GM19395 (cell line): ENCODE results near the gene SMG1.
"Not testable (repeated sequence)": the region's sequence is repeated elsewhere in the genome, so short reads cannot be mapped to it uniquely, and the experiment has no call there.

ENCODE experiments used
- ATAC-seq: cut with Tn5 transposase; IDR thresholded peaks from one replicate; pipeline ENCODE4 v1.9.1; 2021; ENCODE audit warnings: mild to moderate bottlenecking, moderate library complexity; ENCODE audit not compliant: unreplicated experiment

Gene SMG1

GRCh38 chr16:18801145-18801972 is 124.8 kb downstream of the SMG1 start, which contains the start of gene ARL6IP1:
TSS of gene ARL6IP1 (minus strand) at chr16:18801549. CDS start at chr16:18801466, 83 bp downstream.
- peak; percentile 90 for ATAC-seq

DNA sequence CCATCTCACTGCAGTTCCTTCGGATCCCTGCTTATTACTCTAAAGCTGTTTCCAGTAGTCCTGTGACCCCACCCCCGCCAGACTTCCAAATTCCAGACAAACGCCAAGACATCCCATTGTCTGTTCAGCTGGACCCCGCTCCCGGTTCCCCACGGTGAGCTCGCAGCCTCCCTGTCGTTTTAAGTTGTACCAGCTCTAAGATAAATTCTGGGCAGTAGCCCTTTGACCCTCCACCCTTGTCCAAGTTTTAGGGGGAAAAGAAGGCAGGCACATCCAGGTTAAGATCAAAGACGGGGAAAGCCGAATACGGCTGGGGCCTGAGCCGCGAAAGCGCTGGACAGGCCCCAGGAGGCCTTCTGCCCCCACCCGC is 125.4 kb downstream of the SMG1 start:
- ATAC-seq: no peak

GRCh38 chr16:18800293-18800692 is 125.9 kb downstream of the SMG1 start:
- no peak for ATAC-seq

DNA sequence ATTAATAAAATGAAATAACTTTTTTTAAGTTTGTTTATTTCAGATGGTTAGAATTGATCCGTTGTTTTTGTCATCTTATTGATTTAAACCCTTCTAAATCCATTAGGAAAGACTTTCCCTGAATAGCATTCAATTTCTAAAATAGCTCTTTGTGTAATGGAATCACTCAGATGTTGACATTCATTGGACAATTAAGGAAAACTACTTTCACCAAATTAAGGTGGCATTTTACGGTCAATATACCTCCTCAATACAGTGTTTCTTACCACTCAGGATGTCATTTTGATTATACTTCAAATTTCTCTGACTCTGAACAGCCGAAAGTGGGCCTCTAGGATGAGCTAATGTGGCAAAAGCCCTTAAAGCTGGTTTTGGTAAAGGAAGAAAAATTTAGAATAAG is 126.7 kb downstream of the SMG1 start:
- ATAC-seq: no peak

GRCh38 chr16:18797746-18798145 is 128.5 kb downstream of the SMG1 start:
- no peak for ATAC-seq

DNA sequence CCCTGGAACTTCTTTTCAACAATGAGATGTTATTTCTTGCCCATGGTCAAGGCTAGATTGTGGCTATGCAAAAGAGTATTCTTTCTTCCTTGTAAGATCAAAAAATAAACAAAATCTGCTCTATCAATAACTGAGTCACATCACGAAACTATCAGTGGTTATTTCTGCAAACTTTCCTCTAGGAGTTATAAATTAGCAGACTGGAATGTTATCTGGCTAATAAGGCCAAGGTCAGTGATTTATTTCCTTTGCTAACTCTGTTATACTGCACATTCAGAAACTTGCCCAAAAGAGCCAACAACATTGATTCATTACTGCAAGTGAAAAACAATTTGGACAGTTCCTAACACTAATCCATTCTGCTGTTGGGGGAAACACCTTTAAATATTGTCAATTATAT is 129.8 kb downstream of the SMG1 start:
- no peak for ATAC-seq

DNA sequence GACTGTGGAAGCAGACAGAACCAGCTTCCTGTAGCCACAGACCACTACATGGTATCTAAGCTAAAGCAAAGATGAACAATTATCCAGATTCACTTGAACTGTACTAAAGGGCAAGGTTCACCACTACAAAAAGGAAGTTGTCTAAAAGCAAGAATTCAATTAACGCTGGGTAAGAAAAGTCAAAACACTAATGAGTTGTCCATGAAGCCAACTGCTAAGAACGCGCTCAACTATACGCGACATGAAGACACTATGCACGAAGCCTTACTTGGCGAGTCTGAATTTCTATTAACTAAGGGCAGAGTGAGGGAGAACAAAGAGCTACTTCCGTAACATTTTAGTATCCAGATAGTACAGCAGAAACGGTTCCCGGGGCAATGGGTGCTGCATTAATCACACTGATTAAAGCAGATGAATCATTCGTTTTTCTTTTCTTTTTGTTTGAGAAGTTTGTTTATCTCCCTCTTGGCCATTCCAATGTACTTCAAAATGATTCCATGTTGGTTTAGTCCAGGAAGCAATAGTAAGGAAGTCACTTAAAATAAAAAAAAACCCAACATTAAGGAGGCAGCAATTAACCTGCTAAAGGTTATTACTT is 133.3 kb downstream of the SMG1 start:
- ATAC-seq: no peak

DNA sequence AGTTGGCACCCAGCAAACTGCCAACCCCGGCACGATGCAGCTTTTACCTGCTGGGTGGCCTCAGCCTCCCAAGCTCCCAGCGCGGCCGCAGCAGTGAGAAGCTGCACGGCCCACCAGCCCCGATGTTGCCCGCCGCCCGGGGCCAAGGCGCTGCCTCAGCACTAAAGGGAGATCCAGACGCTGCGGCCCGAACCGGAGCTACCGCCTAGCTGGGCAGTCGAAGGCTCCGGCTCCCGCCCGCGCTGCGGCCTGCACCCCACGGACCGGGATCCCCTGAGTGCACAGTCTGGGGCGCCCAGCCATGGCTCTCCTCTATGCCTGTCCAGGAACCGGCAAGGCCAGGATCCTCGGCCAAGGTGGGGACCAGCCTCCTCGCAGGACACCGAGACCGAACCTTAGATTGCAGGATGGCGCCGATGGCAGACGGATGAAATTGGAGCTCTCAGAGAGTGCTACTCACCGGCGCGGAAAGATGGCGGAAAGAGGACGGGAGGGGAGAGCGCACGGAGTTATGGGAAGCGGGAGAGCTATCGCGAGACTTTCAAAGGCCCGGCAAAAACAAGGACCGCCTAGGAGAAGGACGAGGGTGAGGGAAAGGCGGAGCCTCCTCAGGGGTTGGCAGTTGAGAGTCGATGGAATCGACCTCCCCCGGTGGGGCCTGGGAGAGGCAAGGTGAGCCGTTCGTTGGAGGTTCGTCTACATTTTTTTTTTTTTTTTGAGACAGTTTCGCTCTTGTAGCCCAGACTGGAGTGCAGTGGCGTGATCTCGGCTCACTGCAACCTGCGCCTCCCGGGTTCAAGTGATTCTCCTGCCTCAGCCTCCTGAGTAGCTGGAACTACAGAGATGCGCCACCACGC is 136.1 kb downstream of the SMG1 start, which contains the start of gene RPS15A:
Gene RPS15A, minus strand, starts transcription at position 485 of the 857 bp plus-strand sequence. CDS start 1,221 bp downstream, outside the sequence.
- peak; percentile 93 for ATAC-seq

DNA sequence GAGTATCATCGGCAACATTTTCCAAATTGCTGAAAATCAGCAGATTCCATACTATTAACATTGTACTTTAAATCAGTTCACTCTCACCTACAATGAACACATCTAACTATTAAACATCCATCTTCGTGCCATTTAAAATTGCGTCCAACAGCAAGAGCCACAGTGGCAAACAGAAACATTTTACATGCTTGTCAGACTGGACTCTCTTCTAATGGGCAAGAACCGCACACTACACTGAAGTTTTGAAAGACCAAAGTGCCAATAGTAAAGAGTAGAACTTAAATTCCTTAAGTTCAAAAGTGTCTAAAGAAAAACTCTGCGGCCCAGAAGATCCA is 136.7 kb downstream of the SMG1 start:
- ATAC-seq: no peak

GRCh38 chr16:18788828-18789514 is 137.2 kb downstream of the SMG1 start:
- ATAC-seq: no peak

DNA sequence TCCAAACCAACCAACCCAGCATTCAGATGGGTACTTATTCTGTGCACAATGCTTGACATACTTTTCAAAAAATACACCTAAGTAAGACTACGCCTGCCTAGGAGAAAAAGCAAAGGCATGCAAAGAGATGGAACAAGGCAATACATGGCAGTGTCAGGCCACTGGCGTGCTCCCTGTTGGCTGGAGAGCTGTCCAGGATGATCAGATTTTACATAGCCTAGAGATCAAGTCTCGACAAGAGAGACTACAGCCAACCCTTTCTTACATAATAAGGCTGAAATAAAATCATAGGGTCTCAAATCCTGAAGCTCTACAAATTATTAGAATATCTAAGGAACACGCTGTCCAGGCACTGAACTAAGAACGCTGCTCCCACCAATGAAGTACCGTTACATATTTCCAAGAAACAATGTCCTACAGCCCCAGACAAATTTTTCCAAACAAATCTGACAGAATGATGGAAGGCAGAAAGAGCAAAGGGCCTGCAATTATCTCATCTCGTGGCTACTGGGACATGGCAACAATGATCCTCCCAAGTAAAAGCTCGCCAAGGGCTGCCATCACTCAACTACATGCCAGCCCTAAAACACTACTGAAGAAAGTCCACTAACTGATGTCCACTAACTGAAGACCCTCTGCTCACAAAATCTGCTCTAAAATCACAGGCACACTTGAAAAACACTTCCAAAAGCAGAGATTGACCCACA is 141.1 kb downstream of the SMG1 start:
- ATAC-seq: no peak

DNA sequence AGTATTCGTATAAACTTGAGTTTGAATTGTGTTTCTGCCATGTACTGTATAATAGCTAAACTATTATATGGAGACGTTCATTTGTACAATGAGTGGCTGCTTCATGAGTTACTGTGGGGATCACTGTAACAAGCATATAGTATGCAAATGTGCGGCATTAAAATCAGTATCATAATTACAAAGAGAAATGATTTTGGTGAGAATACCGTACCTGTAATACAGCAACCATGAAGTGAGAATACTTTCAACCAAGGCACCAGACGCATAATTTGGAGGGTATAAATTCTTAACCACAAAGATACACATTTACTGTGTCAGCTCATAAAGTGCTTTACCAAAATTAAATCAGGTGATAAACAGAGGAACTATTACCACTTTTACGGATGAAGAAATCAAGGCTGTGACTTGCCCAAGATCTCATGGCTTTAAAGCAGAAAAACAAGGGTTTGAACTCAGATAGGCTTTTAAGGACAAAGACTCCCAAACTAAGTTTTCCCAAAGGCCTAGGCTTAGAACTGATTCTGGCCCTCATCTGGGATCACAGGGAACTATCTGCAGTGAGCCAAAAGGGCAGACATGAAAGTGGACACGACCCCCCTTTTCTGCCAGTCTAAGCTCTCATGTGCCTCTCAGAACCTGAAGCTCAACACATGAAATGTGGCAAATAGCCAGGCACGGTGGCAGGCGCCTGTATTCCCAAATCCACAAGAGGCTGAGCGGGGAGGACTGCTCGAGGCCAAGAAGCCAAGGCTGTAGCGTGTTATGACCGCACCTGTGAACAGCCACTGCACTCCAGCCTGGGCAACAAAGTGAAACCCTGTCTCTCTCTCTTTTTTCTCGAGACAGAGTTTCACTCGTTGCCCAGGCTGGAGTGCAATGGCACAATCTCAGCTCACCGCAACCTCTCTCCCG is 142.5 kb downstream of the SMG1 start:
- no peak for ATAC-seq

- ATAC-seq: no peak
Measured at GRCh38 chr16:18782697-18783429, 143.3 kb downstream of the SMG1 start.

GRCh38 chr16:18781232-18781631 is 145.0 kb downstream of the SMG1 start:
- ATAC-seq: not testable (repeated sequence)

DNA sequence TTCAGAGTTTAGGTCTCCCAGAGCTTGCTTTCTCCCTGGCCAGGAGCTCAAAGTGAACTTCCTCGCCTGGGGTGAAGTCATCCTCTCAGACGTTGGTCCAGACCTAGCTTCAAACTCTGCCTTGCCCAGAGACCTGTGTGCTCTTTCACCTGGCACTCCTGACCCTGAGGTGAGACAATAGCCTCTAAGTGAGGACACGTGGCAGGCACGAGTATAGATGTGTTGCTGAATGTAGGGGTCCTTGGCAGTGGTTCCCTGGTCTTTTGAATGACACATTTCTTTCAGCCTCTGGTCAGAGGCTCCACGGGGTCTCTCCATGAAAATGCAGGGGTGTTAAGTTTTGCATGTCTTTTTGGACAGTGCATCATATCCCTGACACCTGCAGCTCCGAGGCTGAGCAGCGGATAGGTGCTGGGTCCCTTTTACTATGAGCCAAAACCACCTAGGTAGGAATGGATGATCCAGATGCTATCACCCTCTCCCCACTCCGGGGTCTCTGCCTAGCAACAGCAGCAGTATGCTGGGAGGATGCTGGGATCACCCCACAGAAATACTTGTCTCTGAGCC is 145.7 kb downstream of the SMG1 start:
- not testable (repeated sequence) for ATAC-seq

DNA sequence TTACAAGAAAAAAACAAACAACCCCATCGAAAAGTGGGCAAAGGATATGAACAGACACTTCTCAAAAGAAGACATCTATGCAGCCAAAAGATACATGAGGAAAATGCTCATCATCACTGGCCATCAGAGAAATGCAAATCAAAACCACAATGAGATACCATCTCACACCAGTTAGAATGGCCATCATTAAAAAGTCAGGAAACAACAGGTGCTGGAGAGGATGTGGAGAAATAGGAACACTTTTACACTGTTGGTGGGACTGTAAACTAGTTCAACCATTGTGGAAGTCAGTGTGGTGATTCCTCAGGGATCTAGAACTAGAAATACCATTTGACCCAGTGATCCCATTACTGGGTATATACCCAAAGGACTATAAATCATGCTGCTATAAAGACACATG is 148.5 kb downstream of the SMG1 start:
- not testable (repeated sequence) for ATAC-seq

- not testable (repeated sequence) for ATAC-seq
Measured at GRCh38 chr16:18776334-18776733, 149.9 kb downstream of the SMG1 start.

GRCh38 chr16:18774651-18775050 is 151.6 kb downstream of the SMG1 start:
- not testable (repeated sequence) for ATAC-seq
